Tibial nerve (tissue), 4 donors: ENCODE data around the gene AFF2. TPM values are rescaled to one million over a fixed set of nuclear protein-coding genes. Genes with fewer than 3 reads are reported as not detected.

Experiments used
- DNase-seq, 2 donors: peaks; one replicate each; pipeline ENCODE4 v3.0.0-alpha.2; 2019; ENCODE audit warnings: low spot score in 2 of 2
- H3K27ac ChIP-seq, 4 donors: fragments of 200-600 bp; sonication (generic) in 3 of 4; one replicate each; pipeline ENCODE4 v1.5.1; 2017 to 2019; ENCODE audit warnings: mild to moderate bottlenecking in 1 of 4
- H3K27me3 ChIP-seq, 2 donors: fragments of 200-600 bp; sonication (generic) in 1 of 2; one replicate each; pipeline versions ENCODE4 v1.5.1 to v1.6.0; 2017 to 2019
- H3K36me3 ChIP-seq, 3 donors: fragments of 200-600 bp; sonication (generic); one replicate each; pipeline ENCODE4 v1.5.1; 2018 to 2019
- H3K4me1 ChIP-seq, 4 donors: fragments of 200-600 bp; sonication (generic) in 3 of 4; one replicate each; pipeline ENCODE4 v1.5.1; 2017 to 2019
- H3K4me3 ChIP-seq, 4 donors: fragments of 200-600 bp; sonication (generic) in 3 of 4; one replicate each; pipeline ENCODE4 v1.5.1; 2017 to 2019; ENCODE audit warnings: mild to moderate bottlenecking in 1 of 4, moderate library complexity in 1 of 4
- H3K9me3 ChIP-seq, 4 donors: fragments of 200-600 bp; sonication (generic) in 3 of 4; one replicate each; pipeline ENCODE4 v1.5.1; 2017 to 2019
- CTCF ChIP-seq, 5 experiments: fragments of 200-600 bp in 3 of 5; fragments of 450-650 bp in 2 of 5; sonication (generic) in 3 of 5; IDR thresholded peaks; one replicate each; pipeline ENCODE4 v1.5.1; 2016 to 2019; ENCODE audit warnings: antibody characterized with exemption in 5 of 5, mild to moderate bottlenecking in 3 of 5, moderate library complexity in 2 of 5
- EP300 ChIP-seq, 2 donors: sonication (generic); formaldehyde crosslinking; IDR thresholded peaks; one replicate each; pipeline ENCODE4 v1.6.1; 2017; ENCODE audit warnings: antibody characterized with exemption in 2 of 2, mild to moderate bottlenecking in 1 of 2
- POLR2A ChIP-seq, 2 donors: fragments of 450-650 bp; IDR thresholded peaks; one replicate each; pipeline ENCODE4 v1.6.1; 2017; ENCODE audit warnings: antibody characterized with exemption in 2 of 2, mild to moderate bottlenecking in 2 of 2, moderate library complexity in 2 of 2
- WGBS, 2 donors: methylation state at CpG; one replicate each; pipeline ENCODE4 v1.1.5; 2018; 5-methylcytosine and 5-hydroxymethylcytosine counted together
- total RNA-seq, 4 donors: library from RNA; depleted of rRNA; stranded (reverse); fragments of >200 nt; gene quantifications; one replicate each; pipeline ENCODE4 v1.1.0, GENCODE V29; 2016

AFF2 gene
- total RNA-seq, 4 donors from 2014 or later = 13.2 to 20.3 (median 16.1) TPM

GRCh38 chrX:148568763-148569162, 68.3 kb downstream of the AFF2 start:
- H3K4me1 ChIP-seq = no peaks in the 10 kb centered on the region
- H3K36me3 ChIP-seq = no peaks in the 10 kb centered on the region
- TF ChIP-seq POLR2A (IDR thresholded peaks at IDR 0.05) = no peak
- TF ChIP-seq EP300 (IDR thresholded peaks at IDR 0.05) = no peak
- TF ChIP-seq CTCF (IDR thresholded peaks at IDR 0.05) = no peak
- H3K27me3 ChIP-seq = no peaks in the 10 kb centered on the region
- DNase-seq = no peak
- H3K9me3 ChIP-seq = no peaks in the 10 kb centered on the region
- 33 to 80% methylated on average over 2 of the region's 2 CpGs for WGBS, 2 donors
- H3K27ac ChIP-seq = no peak overlapping the region
- no peak overlapping the region for H3K4me3 ChIP-seq

- no peaks in the 10 kb centered on the region for H3K9me3 ChIP-seq
- no peak overlapping the region for H3K27ac ChIP-seq
- H3K4me3 ChIP-seq = no peak overlapping the region
- no peaks in the 10 kb centered on the region for H3K27me3 ChIP-seq
- TF ChIP-seq CTCF (IDR thresholded peaks at IDR 0.05) (no peak), POLR2A (IDR thresholded peaks at IDR 0.05) (no peak), EP300 (IDR thresholded peaks at IDR 0.05) (no peak)
- H3K36me3 ChIP-seq = no peaks in the 10 kb centered on the region
- WGBS, 2 donors = 87 to 90% methylated on average over 4 of the region's 4 CpGs
- DNase-seq = no peak
- H3K4me1 ChIP-seq = no peaks in the 10 kb centered on the region
Measured at GRCh38 chrX:148572337-148572736, 71.9 kb downstream of the AFF2 start.

DNA sequence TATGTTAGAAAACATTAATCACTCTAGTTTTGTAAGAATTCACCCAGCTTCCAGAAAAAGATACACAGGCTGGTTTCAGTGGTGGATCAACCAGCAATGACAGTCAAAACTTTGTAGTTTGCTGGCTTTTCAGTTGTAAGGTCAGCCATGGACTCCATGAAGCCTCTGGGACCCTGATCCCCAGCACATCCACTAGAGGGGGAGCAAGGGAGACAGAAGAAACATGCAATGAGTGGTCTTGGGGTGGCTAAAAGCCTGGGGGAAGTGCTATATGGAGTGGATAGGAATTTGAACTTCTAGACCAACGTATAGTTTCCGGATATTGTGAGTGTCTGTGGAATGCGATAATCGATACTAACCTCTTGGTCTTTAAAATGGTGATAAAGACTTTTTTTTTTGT, 72.7 kb downstream of the AFF2 start:
- H3K4me3 ChIP-seq = no peak overlapping the region
- no peaks in the 10 kb centered on the region for H3K36me3 ChIP-seq
- no peak for TF ChIP-seq EP300 (IDR thresholded peaks at IDR 0.05)
- no peak for TF ChIP-seq CTCF (IDR thresholded peaks at IDR 0.05)
- TF ChIP-seq POLR2A (IDR thresholded peaks at IDR 0.05) = no peak
- no peaks in the 10 kb centered on the region for H3K4me1 ChIP-seq
- H3K27me3 ChIP-seq = no peaks in the 10 kb centered on the region
- no peak overlapping the region for H3K27ac ChIP-seq
- 80 to 90% methylated on average over 4 of the region's 4 CpGs for WGBS, 2 donors
- no peak for DNase-seq
- H3K9me3 ChIP-seq = no peaks in the 10 kb centered on the region

DNA sequence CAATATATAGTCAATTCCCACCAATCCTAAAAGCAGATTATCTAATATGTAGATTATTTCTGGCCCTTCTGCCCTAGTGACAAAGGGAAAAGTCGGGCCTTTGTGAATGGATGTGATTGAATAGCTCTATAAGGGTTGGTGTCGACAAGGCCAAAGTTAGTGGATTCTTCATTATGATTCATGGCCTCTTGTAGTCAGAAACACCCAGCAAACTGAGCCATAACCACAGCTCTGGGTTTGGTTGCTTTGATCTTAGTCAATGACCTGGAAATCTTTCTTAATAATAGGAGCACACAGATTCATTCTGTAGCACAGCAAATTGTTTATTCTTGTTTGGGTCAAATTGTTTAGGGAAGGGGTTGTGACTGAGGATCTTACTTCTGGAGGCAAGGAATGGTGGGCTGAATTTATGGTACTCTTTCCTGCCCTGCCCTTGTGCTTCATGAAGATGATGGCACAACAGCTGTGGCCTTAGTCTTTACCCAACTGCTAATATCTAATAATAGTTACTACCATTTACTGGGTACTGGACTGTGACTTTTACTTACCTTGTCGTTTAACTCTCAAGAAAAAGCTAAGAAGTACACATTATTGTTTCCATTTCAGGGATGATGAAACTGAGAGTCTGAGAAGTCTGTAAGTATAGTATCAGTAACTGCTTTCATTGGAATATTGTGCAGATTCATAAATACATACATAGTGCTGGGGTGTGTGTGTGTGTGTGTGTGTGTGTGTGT, 74.0 kb downstream of the AFF2 start:
- no peak overlapping the region for H3K27ac ChIP-seq
- H3K4me3 ChIP-seq = no peak overlapping the region
- WGBS, 2 donors = 46 to 69% methylated on average over 3 of the region's 3 CpGs
- H3K36me3 ChIP-seq = no peaks in the 10 kb centered on the region
- H3K4me1 ChIP-seq = no peaks in the 10 kb centered on the region
- H3K9me3 ChIP-seq = no peaks in the 10 kb centered on the region
- DNase-seq = no peak
- H3K27me3 ChIP-seq = no peaks in the 10 kb centered on the region
- no peak for TF ChIP-seq POLR2A (IDR thresholded peaks at IDR 0.05)
- TF ChIP-seq CTCF (IDR thresholded peaks at IDR 0.05) = no peak
- no peak for TF ChIP-seq EP300 (IDR thresholded peaks at IDR 0.05)

- TF ChIP-seq POLR2A (IDR thresholded peaks at IDR 0.05) = no peak
- no peak for TF ChIP-seq EP300 (IDR thresholded peaks at IDR 0.05)
- TF ChIP-seq CTCF (IDR thresholded peaks at IDR 0.05) = no peak
- Histone ChIP-seq H3K4me1 (no peaks in the 10 kb centered on the region), H3K36me3 (no peaks in the 10 kb centered on the region), H3K4me3 (no peak overlapping the region), H3K27ac (no peak overlapping the region), H3K9me3 (no peaks in the 10 kb centered on the region), H3K27me3 (no peaks in the 10 kb centered on the region)
- DNase-seq = no peak
- 68 to 69% methylated on average over 6 of the region's 6 CpGs for WGBS, 2 donors
Measured at GRCh38 chrX:148576396-148576795, 76.0 kb downstream of the AFF2 start.
